ENCODE results near the gene ADAM11. TPM values are rescaled to one million over a fixed set of nuclear protein-coding genes. Genes with fewer than 3 reads are reported as not detected.
"Not testable (repeated sequence)": the region's sequence is repeated elsewhere in the genome, so short reads cannot be mapped to it uniquely, and the experiment has no call there.

The ADAM11 gene
- polyA plus RNA-seq, 2 of the 4 experiments (the other 2 are of a cell fraction) = 0.75 to 2.1 TPM

GRCh38 chr17:44807817-44808155 is 49.0 kb downstream of the ADAM11 start:
- Histone ChIP-seq H3K4me2 (0 out of 3 replicates have a peak overlapping the region, but pooled peaks have one; percentile 2), H3K4me3 (no peak overlapping the region), H3K27ac (no peak overlapping the region), H3K4me1 (peaks cover 8% of the 10 kb centered on the region; the same call in 2 of the 3 replicates), H3K9me3 (no peaks in the 10 kb centered on the region)
- FAIRE-seq (no peak), ATAC-seq (no peak), DNase-seq (ENCODE audit: low read depth in 1 of 2, low spot score in 1 of 2) (no peak)
- TF ChIP-seq JUNB (IDR thresholded peaks at IDR 0.05) (no peak), GATA3 (IDR thresholded peaks at IDR 0.05; ENCODE audit: borderline replicate concordance) (no peak), ELK1 (IDR thresholded peaks at IDR 0.05; ENCODE audit: low read depth, low read length) (no peak), EHMT2 (IDR thresholded peaks at IDR 0.05; ENCODE audit: low read depth) (no peak), TP53 (CRISPR knock-in tag; IDR thresholded peaks at IDR 0.05) (no peak)
- CTCF ChIA-PET = interaction anchor here (0.8 to 8.5 kb wide), 4 partner anchors 9 to 58 kb away, joined by 3 to 98 read pairs (median 15); no protein-coding TSS in a partner anchor
- POLR2A ChIA-PET = no interaction called here
- 80% methylated on average over 3 of the region's 3 CpGs for WGBS (ENCODE audit: missing lambda C conversion rate)

GRCh38 chr17:44808156-44808555 is 49.4 kb downstream of the ADAM11 start:
- peaks cover 8% of the 10 kb centered on the region; the same call in 2 of the 3 replicates for H3K4me1 ChIP-seq
- no peak overlapping the region for H3K27ac ChIP-seq
- FAIRE-seq (no peak), DNase-seq (ENCODE audit: low read depth in 1 of 2, low spot score in 1 of 2) (no peak), ATAC-seq (no peak)
- 87% methylated on average over 4 of the region's 4 CpGs for WGBS (ENCODE audit: missing lambda C conversion rate)
- H3K4me2 ChIP-seq = no peak overlapping the region
- H3K4me3 ChIP-seq = no peak overlapping the region
- CTCF ChIA-PET = interaction anchor here (0.6 to 8.5 kb wide), 4 partner anchors 8 to 58 kb away, joined by 5 to 98 read pairs (median 16); no protein-coding TSS in a partner anchor
- no peaks in the 10 kb centered on the region for H3K9me3 ChIP-seq
- POLR2A ChIA-PET = no interaction called here
- TF ChIP-seq, protein P1, sequence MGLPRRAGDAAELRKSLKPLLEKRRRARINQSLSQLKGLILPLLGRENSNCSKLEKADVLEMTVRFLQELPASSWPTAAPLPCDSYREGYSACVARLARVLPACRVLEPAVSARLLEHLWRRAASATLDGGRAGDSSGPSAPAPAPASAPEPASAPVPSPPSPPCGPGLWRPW (IDR thresholded peaks at IDR 0.05) = no peak
- TF ChIP-seq MAZ (IDR thresholded peaks at IDR 0.05; ENCODE audit: borderline replicate concordance, low read depth, low read length) (no peak), KDM5A (IDR thresholded peaks at IDR 0.05) (no peak)

GRCh38 chr17:44808656-44809388 is 50.0 kb downstream of the ADAM11 start:
- POLR2A ChIA-PET; H3K9me3 ChIP-seq; DNase-seq (ENCODE audit: low read depth in 1 of 2, low spot score in 1 of 2); H3K4me2 ChIP-seq; H3K27ac ChIP-seq; H3K4me3 ChIP-seq; ATAC-seq; FAIRE-seq: not testable (repeated sequence)
- 91% methylated on average over 9 of the region's 9 CpGs for WGBS (ENCODE audit: missing lambda C conversion rate)
- CTCF ChIA-PET = interaction anchor here (0.6 to 8.5 kb wide), 4 partner anchors 32 to 69 kb away, joined by 3 to 98 read pairs (median 16); no protein-coding TSS in a partner anchor
- H3K4me1 ChIP-seq = peaks cover 15% of the 10 kb centered on the region

DNA sequence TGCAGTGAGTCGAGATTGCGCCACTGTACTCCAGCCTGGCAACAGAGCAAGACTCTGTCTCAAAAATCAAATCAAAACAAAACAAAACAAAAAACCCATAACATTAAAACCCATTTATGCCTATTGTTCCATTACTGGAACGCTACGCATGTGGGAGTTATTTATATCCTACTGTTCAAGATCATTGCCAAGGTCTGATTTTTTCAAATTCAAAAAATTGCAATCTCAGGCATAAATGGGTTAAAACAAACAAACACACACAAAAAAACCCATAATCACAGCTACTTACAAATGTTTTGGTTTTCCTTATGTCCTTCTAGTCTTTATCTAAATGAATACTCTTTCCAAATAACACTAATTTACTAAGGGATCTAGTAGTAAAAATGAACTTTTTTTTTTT is 53.5 kb downstream of the ADAM11 start:
- ChIA-PET POLR2A (interaction anchor here (0.6 kb wide), 1 partner anchor 14 kb away, joined by 3 read pairs; no protein-coding TSS in a partner anchor), CTCF (interaction anchor here (0.7 to 8.5 kb wide), 4 partner anchors 16 to 710 kb away, joined by 3 to 98 read pairs (median 7); no protein-coding TSS in a partner anchor)
- DNase-seq (ENCODE audit: low read depth in 1 of 2, low spot score in 1 of 2) = no peak
- ATAC-seq = no peak
- no peak overlapping the region for H3K4me2 ChIP-seq
- no peak overlapping the region for H3K27ac ChIP-seq
- TF ChIP-seq MAFK (IDR thresholded peaks at IDR 0.05; ENCODE audit: partially characterized antibody) (no peak), CEBPB (IDR thresholded peaks at IDR 0.05) (peak; percentile 11 to 35; a peak in 1 of 4 replicates)
- H3K4me1 ChIP-seq = peaks cover 20% of the 10 kb centered on the region
- H3K4me3 ChIP-seq = no peak overlapping the region
- FAIRE-seq = no peak
- WGBS (ENCODE audit: missing lambda C conversion rate) = 90% methylated on average over 4 of the region's 4 CpGs
- no peaks in the 10 kb centered on the region for H3K9me3 ChIP-seq

- CTCF ChIA-PET = interaction anchor here (0.9 to 1.8 kb wide), 6 partner anchors 25 to 46 kb away, joined by 3 to 7 read pairs (median 4); no protein-coding TSS in a partner anchor
- H3K9me3 ChIP-seq; POLR2A ChIA-PET; FAIRE-seq; ATAC-seq; DNase-seq (ENCODE audit: low read depth in 1 of 2, low spot score in 1 of 2); H3K4me2 ChIP-seq; H3K4me3 ChIP-seq: not testable (repeated sequence)
- WGBS (ENCODE audit: missing lambda C conversion rate) = 89% methylated on average over 6 of the region's 6 CpGs
- peaks cover 46% of the 10 kb centered on the region for H3K4me1 ChIP-seq
- 0 out of 6 replicates have a peak overlapping the region, but pooled peaks of 1 of the 2 experiments have one; percentile 33 for H3K27ac ChIP-seq
Observed at GRCh38 chr17:44818508-44818907, 59.7 kb downstream of the ADAM11 start.

Data from A549 (cell line).